Measurements from ENCODE around the gene MAPK1IP1L. TPM values are rescaled to one million over a fixed set of nuclear protein-coding genes. Genes with fewer than 3 reads are reported as not detected.

MAPK1IP1L gene
- total and polyA plus RNA-seq, 2 of the 8 experiments (the other 6 are each of a cell fraction or from before 2014, with no cell fraction given) = 111 to 228 TPM

DNA sequence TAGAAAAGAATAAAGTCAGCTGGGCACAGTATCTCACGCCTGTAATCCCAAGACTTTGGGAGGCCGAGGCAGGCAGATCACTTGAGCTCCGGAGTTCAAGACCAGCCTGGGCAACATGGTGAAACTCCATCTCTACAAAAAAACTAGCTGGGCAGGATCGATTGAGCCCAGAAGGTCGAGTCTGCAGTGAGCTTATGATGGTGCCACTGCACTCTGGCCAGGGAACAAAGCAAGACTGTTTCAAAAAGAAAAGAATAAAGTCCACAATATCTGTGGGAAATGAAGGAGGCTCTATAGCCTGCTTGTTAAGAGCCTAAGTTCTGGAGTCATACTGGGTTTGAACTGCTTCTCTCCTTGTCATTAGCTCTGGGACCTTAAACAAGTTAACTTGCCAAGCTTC lies 7.9 kb downstream of the MAPK1IP1L start:
- Histone ChIP-seq H2BK20ac (ENCODE audit: low read length) (no peak overlapping the region), H3K36me3 (ENCODE audit: control insufficient read depth in 2 of 4, insufficient read depth in 4 of 4, low read length in 3 of 4) (peaks cover 8 to 49% (median 15%) of the 10 kb centered on the region in 4 experiments), H3K27ac (ENCODE audit: low read depth, low read length) (no peak overlapping the region), H3K79me1 (ENCODE audit: low read depth, low read length) (peaks cover 2% of the 10 kb centered on the region; the same call in 1 of the 2 replicates), H3K79me2 (ENCODE audit: control insufficient read depth in 1 of 2, insufficient read depth in 2 of 2, low read length in 2 of 2) (peaks cover 11 to 71% of the 10 kb centered on the region in 2 experiments), H3K4me1 (replicated peaks in 1 of 4; ENCODE audit: control insufficient read depth in 3 of 4, insufficient read depth in 4 of 4, low read length in 3 of 4) (no peaks in the 10 kb centered on the region), H2BK12ac (ENCODE audit: low read depth, low read length) (no peak overlapping the region), H3K4me3 (ENCODE audit: extremely low read depth in 1 of 4, insufficient read depth in 2 of 4, low read depth in 3 of 4, low read length in 4 of 4) (no peak overlapping the region), H3K4ac (replicated peaks; ENCODE audit: insufficient read length, low read depth, low read length) (no peak overlapping the region), H3K9ac (replicated peaks in 1 of 4; ENCODE audit: extremely low read depth in 1 of 4, low read depth in 3 of 4, low read length in 3 of 4) (no peak overlapping the region), H3K18ac (ENCODE audit: extremely low read depth, low read length) (no peak overlapping the region), H4K5ac (ENCODE audit: insufficient read length, low read depth, low read length) (no peak overlapping the region), H2BK15ac (ENCODE audit: low read length) (no peak overlapping the region), H4K91ac (replicated peaks; ENCODE audit: insufficient read length, low read length) (no peak overlapping the region), H2BK120ac (replicated peaks; ENCODE audit: low read depth, low read length) (no peak overlapping the region), H4K20me1 (replicated peaks in 1 of 2; ENCODE audit: control insufficient read depth in 1 of 2, insufficient read depth in 2 of 2, low read length in 2 of 2) (peaks cover 6 to 7% of the 10 kb centered on the region in 2 experiments), H3K56ac (replicated peaks; ENCODE audit: insufficient read length, low read depth, low read length) (no peak overlapping the region), H3K4me2 (ENCODE audit: insufficient read depth in 1 of 2, low read depth in 2 of 2, low read length in 2 of 2) (no peak overlapping the region), H2AFZ (ENCODE audit: low read length) (no peak overlapping the region), H3K23ac (ENCODE audit: insufficient read length) (no peak overlapping the region), H2AK5ac (ENCODE audit: low read depth, low read length) (no peak overlapping the region), H4K8ac (ENCODE audit: extremely low read depth, insufficient read depth, low read length) (no peak overlapping the region), H2BK5ac (ENCODE audit: low read depth, low read length) (no peak overlapping the region), H3K23me2 (ENCODE audit: low read depth, low read length) (no peaks in the 10 kb centered on the region), H3K9me3 (ENCODE audit: insufficient read depth in 2 of 2, low read depth in 1 of 2, low read length in 1 of 2) (no peaks in the 10 kb centered on the region), H3K27me3 (replicated peaks in 1 of 4; ENCODE audit: control insufficient read depth in 3 of 4, extremely low read depth in 1 of 4, insufficient read depth in 3 of 4, low read length in 3 of 4) (no peaks in the 10 kb centered on the region), H3K14ac (ENCODE audit: insufficient read length) (no peak overlapping the region)
- DNase-seq (ENCODE audit: low read depth in 1 of 2, low spot score in 2 of 2) = no peak
- 99% methylated on average over 5 of the region's 5 CpGs; no CpG with 5 or more reads in 1 of the 2 experiments for WGBS, 2 experiments (ENCODE audit: extremely low coverage in 1 of 2, insufficient coverage in 1 of 2, insufficient read length in 1 of 2, insufficient replicate concordance in 2 of 2, low coverage in 1 of 2, low lambda C conversion rate in 2 of 2, missing lambda C conversion rate in 1 of 2)
- ChIA-PET CTCF (ENCODE audit: partially characterized antibody) (interaction anchor here (0.7 to 1.1 kb wide), 3 partner anchors 8 to 13 kb away, joined by 3 to 4 read pairs (median 3); partner anchors contain the start of gene MAPK1IP1L), POLR2A (ENCODE audit: partially characterized antibody) (interaction anchor here (0.6 to 3.8 kb wide), 9 partner anchors 7 to 320 kb away, joined by 3 to 20 read pairs (median 5); partner anchors contain the start of genes MAPK1IP1L, SOCS4 and WDHD1)
- TF ChIP-seq SIX5 (IDR thresholded peaks at IDR 0.05; ENCODE audit: low read depth, low read length) = no peak
- TF ChIP-seq RAD21 (IDR thresholded peaks at IDR 0.05 in 1 of 2, conservative IDR thresholded peaks at IDR 0.05 in 1 of 2; ENCODE audit: low read depth in 2 of 2, low read length in 2 of 2) = no peak
- FAIRE-seq = no peak

Measured in H1 (cell line).